HepG2 (cell line): ENCODE measurements around the gene FOXK2. TPM values are rescaled to one million over a fixed set of nuclear protein-coding genes. Genes with fewer than 3 reads are reported as not detected.

ENCODE experiments used
- CHD4 ChIP-seq: fragments of 200-600 bp; sonication (generic); IDR thresholded peaks from 2 replicates; pipeline ENCODE4 v1.7.0; 2017; ENCODE audit warnings: mild to moderate bottlenecking, low read length, borderline replicate concordance
- EP300 ChIP-seq, 3 experiments: sonication (generic) in 1 of 3; formaldehyde crosslinking in 1 of 3; IDR thresholded peaks; 2 replicates each; pipeline versions ENCODE4 v1.5.1 to v1.6.1; 2011 to 2020; ENCODE audit warnings: low read depth in 2 of 3, low read length in 2 of 3, borderline replicate concordance in 1 of 3, improper control_type of control experiment in 1 of 3, mild to moderate bottlenecking in 1 of 3, missing genetic modification reagents in 1 of 3, moderate library complexity in 1 of 3
- HES4 ChIP-seq: sonication (generic); formaldehyde crosslinking; IDR thresholded peaks from 2 replicates; pipeline ENCODE4 v1.9.0; 2021; ENCODE audit warnings: mild to moderate bottlenecking, missing genetic modification reagents, borderline replicate concordance
- HMG20B ChIP-seq: conservative IDR thresholded peaks from 2 replicates; pipeline ENCODE4 v1.6.1; 2016; ENCODE audit warnings: missing genetic modification reagents, missing compliant biosample characterization
- JARID2 ChIP-seq: sonication (generic); formaldehyde crosslinking; IDR thresholded peaks from 2 replicates; pipeline ENCODE4 v1.8.1; 2023; ENCODE audit warnings: missing genetic modification reagents, inconsistent platforms; ENCODE audit not compliant: insufficient replicate concordance
- KAT7 ChIP-seq: IDR thresholded peaks from 2 replicates; pipeline ENCODE4 v1.6.1; 2018; ENCODE audit warnings: borderline replicate concordance, missing compliant biosample characterization
- KLF13 ChIP-seq: sonication (generic); formaldehyde crosslinking; IDR thresholded peaks from 2 replicates; pipeline ENCODE4 v1.4.0; 2020; ENCODE audit warnings: mild to moderate bottlenecking, missing genetic modification reagents
- REXO4 ChIP-seq: sonication (generic); formaldehyde crosslinking; IDR thresholded peaks from 2 replicates; pipeline ENCODE4 v1.8.0; 2022; ENCODE audit warnings: missing genetic modification reagents, mild to moderate bottlenecking, borderline replicate concordance
- TCF7 ChIP-seq: sonication (generic); IDR thresholded peaks from 2 replicates; pipeline ENCODE4 v1.6.1; 2016; ENCODE audit warnings: antibody characterized with exemption, low read depth
- UBTF ChIP-seq: sonication (generic); formaldehyde crosslinking; IDR thresholded peaks from 2 replicates; pipeline ENCODE4 v1.4.0; 2020; ENCODE audit warnings: mild to moderate bottlenecking, missing genetic modification reagents
- ZBTB44 ChIP-seq: sonication (generic); formaldehyde crosslinking; IDR thresholded peaks from 2 replicates; pipeline ENCODE4 v1.4.0; 2020; ENCODE audit warnings: missing genetic modification reagents
- ZSCAN25 ChIP-seq: sonication (generic); formaldehyde crosslinking; IDR thresholded peaks from 2 replicates; pipeline ENCODE4 v1.8.0; 2022; ENCODE audit warnings: mild to moderate bottlenecking, missing genetic modification reagents
- polyA plus RNA-seq, 8 experiments: library from polyadenylated mRNA; depleted of rRNA in 3 of 8; stranded (reverse) in 7 of 8; unstranded in 1 of 8; fragments of >200 nt; fragmentation: Illumina TruSeq in 4 of 8; extraction: Trizol in 4 of 8; gene quantifications; 2 replicates each; pipeline versions ENCODE4 v1.2.1 to v1.2.3, GENCODE V29; 2011 to 2016; ENCODE audit warnings: low read depth in 4 of 8, missing spikeins in 1 of 8, mixed read lengths in 1 of 8; ENCODE audit not compliant: insufficient read depth in 1 of 8
- total RNA-seq, 5 experiments: library from RNA; depleted of rRNA; stranded (reverse); fragments of >200 nt; fragmentation: Illumina TruSeq; extraction: Trizol; gene quantifications; 2 replicates each; pipeline ENCODE4 v1.2.3, GENCODE V29; 2016; ENCODE audit warnings: low read depth in 1 of 5
- TF ChIP-seq, protein P1 (sequence below): sonication (generic); formaldehyde crosslinking; IDR thresholded peaks from 2 replicates; pipeline ENCODE4 v1.4.0; 2020; ENCODE audit warnings: missing genetic modification reagents
- TF ChIP-seq, protein P2 (sequence below): sonication (generic); formaldehyde crosslinking; IDR thresholded peaks from 2 replicates; pipeline ENCODE4 v1.5.0; 2020; ENCODE audit warnings: mild to moderate bottlenecking, missing genetic modification reagents
- TF ChIP-seq, protein P3 (sequence below): sonication (generic); formaldehyde crosslinking; conservative IDR thresholded peaks from 2 replicates; pipeline ENCODE4 v1.4.0; 2020; ENCODE audit warnings: missing genetic modification reagents
- TF ChIP-seq, protein P4 (sequence below): sonication (generic); formaldehyde crosslinking; IDR thresholded peaks from 2 replicates; pipeline ENCODE4 v1.5.1; 2020; ENCODE audit warnings: mild to moderate bottlenecking, missing genetic modification reagents

The FOXK2 gene
- total and polyA plus RNA-seq, 2 of the 13 experiments (the other 11 are each of a cell fraction or from before 2014, with no cell fraction given) = 67.1 to 67.2 TPM

- TF ChIP-seq ZSCAN25 (CRISPR knock-in tag) = no peak
- TF ChIP-seq, protein P1, sequence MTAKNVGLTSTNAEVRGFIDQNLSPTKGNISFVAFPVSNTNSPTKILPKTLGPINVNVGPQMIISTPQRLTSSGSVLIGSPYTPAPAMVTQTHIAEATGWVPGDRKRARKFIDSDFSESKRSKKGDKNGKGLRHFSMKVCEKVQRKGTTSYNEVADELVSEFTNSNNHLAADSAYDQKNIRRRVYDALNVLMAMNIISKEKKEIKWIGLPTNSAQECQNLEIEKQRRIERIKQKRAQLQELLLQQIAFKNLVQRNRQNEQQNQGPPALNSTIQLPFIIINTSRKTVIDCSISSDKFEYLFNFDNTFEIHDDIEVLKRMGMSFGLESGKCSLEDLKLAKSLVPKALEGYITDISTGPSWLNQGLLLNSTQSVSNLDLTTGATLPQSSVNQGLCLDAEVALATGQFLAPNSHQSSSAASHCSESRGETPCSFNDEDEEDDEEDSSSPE (CRISPR knock-in tag) = no peak
- TF ChIP-seq KLF13 = no peak
- TF ChIP-seq EP300 (IDR thresholded peaks at IDR 0.05; ENCODE audit: low read depth in 2 of 2, low read length in 2 of 2) = 0 out of 4 replicates have a peak, but pooled peaks of 1 of the 2 experiments have one; percentile 12
- TF ChIP-seq EP300 (CRISPR knock-in tag; IDR thresholded peaks at IDR 0.05; ENCODE audit: borderline replicate concordance) = no peak
- TF ChIP-seq HMG20B (CRISPR knock-in tag) = no peak
- TF ChIP-seq, protein P2, sequence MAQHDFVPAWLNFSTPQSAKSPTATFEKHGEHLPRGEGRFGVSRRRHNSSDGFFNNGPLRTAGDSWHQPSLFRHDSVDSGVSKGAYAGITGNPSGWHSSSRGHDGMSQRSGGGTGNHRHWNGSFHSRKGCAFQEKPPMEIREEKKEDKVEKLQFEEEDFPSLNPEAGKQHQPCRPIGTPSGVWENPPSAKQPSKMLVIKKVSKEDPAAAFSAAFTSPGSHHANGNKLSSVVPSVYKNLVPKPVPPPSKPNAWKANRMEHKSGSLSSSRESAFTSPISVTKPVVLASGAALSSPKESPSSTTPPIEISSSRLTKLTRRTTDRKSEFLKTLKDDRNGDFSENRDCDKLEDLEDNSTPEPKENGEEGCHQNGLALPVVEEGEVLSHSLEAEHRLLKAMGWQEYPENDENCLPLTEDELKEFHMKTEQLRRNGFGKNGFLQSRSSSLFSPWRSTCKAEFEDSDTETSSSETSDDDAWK (CRISPR knock-in tag) = no peak
- TF ChIP-seq CHD4 = peak; percentile 28; the same call in 1 of the 2 replicates
- no peak for TF ChIP-seq ZBTB44
- TF ChIP-seq TCF7 = no peak
- TF ChIP-seq, protein P3, sequence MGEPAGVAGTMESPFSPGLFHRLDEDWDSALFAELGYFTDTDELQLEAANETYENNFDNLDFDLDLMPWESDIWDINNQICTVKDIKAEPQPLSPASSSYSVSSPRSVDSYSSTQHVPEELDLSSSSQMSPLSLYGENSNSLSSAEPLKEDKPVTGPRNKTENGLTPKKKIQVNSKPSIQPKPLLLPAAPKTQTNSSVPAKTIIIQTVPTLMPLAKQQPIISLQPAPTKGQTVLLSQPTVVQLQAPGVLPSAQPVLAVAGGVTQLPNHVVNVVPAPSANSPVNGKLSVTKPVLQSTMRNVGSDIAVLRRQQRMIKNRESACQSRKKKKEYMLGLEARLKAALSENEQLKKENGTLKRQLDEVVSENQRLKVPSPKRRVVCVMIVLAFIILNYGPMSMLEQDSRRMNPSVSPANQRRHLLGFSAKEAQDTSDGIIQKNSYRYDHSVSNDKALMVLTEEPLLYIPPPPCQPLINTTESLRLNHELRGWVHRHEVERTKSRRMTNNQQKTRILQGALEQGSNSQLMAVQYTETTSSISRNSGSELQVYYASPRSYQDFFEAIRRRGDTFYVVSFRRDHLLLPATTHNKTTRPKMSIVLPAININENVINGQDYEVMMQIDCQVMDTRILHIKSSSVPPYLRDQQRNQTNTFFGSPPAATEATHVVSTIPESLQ (CRISPR knock-in tag) = no peak
- TF ChIP-seq, protein P4, sequence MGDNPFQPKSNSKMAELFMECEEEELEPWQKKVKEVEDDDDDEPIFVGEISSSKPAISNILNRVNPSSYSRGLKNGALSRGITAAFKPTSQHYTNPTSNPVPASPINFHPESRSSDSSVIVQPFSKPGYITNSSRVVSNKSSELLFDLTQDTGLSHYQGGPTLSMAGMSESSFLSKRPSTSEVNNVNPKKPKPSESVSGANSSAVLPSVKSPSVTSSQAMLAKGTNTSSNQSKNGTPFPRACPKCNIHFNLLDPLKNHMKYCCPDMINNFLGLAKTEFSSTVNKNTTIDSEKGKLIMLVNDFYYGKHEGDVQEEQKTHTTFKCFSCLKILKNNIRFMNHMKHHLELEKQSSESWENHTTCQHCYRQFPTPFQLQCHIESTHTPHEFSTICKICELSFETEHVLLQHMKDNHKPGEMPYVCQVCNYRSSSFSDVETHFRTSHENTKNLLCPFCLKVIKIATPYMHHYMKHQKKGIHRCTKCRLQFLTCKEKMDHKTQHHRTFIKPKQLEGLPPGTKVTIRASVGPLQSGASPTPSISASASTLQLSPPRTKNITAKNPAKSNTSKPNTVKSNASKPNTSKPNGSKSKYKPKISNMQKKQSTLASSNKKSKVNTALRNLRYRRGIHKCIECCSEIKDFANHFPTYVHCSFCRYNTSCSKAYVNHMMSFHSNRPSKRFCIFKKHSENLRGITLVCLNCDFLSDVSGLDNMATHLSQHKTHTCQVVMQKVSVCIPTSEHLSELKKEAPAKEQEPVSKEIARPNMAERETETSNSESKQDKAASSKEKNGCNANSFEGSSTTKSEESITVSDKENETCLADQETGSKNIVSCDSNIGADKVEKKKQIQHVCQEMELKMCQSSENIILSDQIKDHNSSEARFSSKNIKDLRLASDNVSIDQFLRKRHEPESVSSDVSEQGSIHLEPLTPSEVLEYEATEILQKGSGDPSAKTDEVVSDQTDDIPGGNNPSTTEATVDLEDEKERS = no peak
- no peak for TF ChIP-seq KAT7 (CRISPR knock-in tag)
- no peak for TF ChIP-seq HES4 (CRISPR knock-in tag)
- TF ChIP-seq REXO4 (CRISPR knock-in tag) = no peak
- peak; percentile 16; the same call in 1 of the 2 replicates for TF ChIP-seq UBTF (CRISPR knock-in tag)
- no peak for TF ChIP-seq JARID2 (CRISPR knock-in tag)
Observed at GRCh38 chr17:82560802-82561428, 41.4 kb downstream of the FOXK2 start (continued).
